HCEC 1CT (cell line): ENCODE data around the gene TLCD3B.
"Not testable (repeated sequence)": the region's sequence is repeated elsewhere in the genome, so short reads cannot be mapped to it uniquely, and the experiment has no call there.

Source experiments
- DNase-seq: peaks from one replicate; pipeline ENCODE4 v3.0.0-alpha.2; 2017

Gene TLCD3B

DNA sequence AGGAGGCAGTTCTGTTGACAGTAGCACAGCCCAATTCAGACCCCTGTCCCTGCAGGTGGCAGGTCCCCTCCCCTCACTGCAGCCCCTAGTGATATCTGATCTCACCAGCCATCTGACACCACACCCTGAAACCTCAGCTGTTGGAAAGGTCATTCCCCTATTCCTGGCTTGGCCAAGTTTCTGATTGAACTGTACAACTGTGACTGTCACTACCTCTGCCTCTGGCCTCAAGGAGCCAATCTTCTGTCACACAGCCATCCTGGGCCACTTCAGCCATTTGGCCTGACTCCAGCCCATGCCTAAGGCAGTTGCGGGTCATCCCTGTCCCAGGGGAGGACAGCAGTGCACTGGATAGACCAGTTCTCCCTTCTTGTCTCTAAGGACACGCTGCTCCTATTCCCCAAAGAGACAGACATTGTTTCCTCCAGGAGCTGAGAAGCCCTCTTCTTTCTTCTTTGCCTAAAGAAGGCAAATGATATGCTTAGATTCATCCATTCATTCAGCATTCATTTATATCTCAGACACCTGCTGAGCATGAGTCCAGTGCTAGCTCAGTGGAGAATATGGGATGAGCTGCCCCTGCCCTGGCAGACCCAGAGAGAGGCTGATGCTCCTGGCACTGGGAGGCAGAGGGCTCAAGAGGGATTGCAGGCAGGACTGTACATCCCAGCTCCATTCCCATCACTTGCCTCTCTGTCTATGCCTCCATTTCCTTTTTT lies 29.9 kb upstream of the TLCD3B start:
- DNase-seq, result no peak

DNA sequence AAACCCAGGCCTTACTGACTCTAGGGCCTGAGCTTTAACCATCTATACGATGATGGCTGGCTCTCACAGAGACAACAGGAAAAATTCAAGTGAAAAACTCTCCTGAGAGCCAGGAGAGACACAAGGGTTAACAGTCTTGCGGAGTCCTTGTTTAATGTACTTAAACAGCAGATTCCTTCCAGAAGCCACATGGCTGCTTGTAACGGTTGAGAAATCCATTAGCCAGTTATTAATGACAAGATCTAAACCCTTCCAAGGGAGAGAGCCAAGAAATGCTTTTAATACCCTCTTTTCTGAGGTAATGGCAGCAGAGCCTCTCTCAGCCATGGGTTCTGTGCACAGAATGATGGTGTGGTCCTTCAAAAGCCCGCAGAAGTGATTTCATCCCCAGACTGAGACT lies 29.3 kb upstream of the TLCD3B start:
- no peak for DNase-seq

DNA sequence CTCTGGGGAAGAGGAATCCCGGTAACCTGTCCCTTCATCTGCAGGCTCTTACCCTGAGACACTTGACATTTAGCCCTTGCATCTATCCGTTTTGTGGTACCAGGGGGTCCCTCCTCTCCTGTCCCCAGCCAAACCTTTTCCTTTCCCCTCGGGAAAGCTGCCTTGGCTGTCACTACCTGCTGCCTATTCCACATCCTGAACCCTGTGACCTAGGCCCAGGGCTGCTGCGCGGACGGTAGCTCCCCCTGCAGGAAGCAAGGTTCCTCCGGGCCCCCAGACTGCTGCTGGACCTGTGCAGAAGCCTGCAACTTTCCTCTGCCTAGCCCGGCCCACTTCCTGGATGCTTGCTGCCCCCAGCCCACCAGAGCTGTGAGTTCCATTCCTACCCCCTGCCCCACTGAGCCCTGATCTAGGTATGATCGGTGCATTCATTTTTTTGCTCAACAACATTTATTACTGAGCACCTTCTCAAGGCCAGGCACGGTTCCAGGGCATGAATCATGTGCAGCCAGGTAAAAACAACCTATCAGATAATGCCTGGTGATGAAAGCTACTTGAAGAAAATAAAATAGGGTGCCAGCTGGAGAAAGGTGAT lies 24.0 kb upstream of the TLCD3B start:
- no peak for DNase-seq

DNA sequence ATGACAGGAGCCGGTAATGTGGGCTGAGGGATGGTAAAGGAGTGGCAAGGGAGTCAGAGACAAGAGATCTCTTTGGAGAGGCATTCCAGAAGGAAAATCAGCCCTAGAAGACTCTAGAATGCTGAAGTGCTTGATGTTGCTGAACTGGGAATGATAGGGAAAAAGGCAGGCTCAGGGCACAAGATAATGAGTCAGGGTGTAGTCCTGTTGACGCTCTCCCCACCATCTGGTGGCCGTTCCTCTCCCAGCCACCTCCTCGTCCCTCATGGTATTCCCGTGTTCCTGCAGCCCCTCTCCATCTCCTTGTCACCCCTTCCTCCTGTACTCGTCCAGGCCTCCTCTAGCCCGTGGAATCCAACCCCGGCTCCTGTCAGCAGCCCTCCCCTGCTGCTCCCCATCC lies 23.4 kb upstream of the TLCD3B start:
- no peak for DNase-seq

DNA sequence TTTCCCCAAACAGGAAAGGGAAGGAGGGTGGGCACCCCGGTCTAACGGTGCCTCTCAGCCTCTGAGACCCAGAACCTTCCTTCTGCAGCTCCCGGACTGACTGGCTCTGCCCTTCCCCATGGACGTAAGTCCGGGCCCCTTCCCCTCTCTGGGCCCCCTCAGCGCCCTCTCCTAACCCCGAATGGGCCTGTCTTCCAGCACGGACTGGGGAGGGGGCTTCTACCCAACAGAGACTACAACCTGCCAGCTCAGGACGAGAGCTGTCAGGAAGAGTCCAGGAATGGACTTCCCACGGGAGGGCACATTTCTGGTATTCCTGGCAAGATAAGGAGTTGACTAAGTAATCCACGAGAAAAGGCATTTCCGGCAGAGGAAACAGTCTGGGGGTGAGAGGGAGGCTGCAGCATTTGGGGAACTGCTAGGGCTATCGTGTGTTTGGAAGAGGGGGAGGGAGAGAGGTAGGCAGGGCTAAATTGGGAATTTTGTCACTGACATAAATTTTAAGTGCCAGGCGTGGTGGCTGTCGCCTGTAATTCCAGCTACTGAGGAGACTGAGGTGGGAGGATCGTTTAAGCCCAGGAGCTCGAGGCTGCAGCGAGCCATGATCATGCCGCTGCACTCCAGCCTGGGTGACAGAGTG lies 22.4 kb upstream of the TLCD3B start:
- DNase-seq, result peak; percentile 57

DNA sequence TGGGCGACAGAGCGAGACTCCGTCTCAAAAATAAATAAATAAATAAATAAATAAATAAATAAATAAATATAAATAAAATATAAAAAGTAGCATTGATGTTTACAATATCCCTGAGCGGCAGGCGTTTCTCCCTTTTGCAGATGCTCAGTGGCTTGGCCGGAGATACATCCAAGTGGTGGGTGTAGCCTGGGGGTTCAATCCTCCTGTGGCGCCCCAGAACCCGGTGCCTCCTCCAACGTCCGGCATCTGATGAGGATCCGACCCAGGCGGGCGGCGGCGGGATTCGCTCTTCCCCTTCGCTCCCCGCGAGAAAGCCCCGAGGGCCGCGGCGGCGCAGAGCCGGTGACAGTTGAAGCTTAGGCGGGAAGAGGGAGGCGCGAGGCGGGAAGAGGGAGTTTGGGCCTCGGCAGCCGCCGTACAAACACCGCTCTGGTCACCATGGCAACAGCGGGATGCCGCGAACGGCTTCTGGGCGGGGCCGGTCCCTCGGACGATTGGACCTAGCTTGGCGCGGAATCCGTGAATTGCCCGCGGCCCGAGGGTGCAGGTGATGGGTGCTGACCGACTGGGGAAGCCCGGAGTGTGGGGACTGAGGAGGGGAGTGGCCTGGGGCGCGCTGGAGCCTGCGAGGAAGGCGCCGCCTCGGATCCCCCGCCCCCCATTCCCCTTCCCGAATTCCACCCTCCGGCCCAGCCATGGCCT lies 21.8 kb upstream of the TLCD3B start:
- peak; percentile 90 for DNase-seq

DNA sequence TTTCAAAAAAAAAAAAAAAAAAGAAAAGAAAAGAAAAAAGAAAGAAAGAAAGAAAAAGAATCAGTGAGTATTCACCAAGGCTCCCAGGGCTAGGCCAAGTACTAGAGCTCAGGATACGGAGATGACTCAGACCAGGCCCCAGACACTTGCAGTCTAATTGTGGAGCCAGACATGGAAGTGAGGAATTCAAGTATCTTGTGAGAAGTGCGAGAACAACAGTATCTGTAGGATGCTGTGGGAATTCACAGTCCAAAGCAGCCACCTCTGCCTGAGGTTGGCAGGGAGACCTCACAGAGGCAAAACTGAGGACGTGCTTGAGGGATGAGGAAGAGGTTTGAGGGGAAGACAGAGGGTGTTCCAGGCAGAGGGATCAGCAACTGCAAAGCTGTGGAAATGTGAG lies 20.4 kb upstream of the TLCD3B start:
- DNase-seq, result peak; percentile 54

DNA sequence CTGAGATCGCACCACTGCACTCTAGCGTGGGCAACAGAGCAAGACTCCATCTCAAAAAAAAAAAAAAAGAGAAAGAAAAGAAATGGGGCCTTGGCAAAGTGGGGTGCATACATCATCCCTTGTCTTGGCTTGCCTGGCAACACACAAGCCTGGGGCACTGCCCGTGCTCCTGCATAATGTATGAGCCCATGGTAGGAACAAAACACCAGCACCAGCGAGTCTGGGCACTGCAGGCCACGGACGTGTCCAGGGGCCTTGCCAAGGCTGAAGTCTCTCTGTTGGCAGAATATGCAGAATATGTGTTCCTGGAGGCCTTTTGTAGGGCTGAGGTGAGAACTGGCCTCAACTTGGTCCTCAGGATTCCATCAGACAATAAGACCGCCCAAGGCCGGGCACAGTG lies 18.8 kb upstream of the TLCD3B start:
- no peak for DNase-seq

DNA sequence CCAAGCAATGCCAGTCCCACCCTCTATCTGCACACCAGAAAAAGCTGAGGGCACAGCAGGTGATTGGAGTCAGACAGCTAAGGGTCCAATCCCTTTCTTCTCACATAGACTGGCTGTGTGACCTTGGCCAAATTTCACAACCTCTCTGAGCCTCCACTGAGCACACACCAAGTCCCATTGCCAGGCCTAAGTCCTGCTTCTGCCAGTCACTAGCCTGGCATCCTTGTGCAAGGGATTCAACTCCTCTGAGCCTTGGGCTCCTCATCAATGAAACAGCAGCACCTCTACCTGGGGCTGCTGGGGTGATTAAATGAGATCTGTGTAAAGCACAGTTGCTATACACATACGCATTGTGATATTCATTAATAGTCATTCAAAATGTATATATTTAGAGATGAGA lies 15.5 kb upstream of the TLCD3B start:
- no peak for DNase-seq

DNA sequence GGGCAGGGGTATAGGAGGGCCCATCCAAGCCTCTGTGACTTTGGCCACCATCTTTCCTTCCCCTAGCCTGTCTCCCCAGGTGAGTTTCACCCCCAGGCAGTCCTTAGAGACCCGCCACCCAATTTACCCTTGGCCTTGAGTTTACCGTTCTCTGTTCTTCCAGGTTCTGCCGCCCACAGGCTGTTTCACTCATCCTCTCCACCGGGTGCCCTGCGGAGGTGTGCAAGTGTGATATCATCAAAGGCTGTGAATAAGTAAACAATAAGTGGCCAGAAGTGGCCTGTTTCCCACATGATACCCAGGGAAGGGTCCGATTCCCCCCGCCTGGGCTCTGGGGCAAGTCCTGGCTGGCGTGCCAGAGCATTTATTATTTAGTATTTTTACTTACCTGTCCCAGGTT lies 15.1 kb upstream of the TLCD3B start:
- DNase-seq, result no peak

DNA sequence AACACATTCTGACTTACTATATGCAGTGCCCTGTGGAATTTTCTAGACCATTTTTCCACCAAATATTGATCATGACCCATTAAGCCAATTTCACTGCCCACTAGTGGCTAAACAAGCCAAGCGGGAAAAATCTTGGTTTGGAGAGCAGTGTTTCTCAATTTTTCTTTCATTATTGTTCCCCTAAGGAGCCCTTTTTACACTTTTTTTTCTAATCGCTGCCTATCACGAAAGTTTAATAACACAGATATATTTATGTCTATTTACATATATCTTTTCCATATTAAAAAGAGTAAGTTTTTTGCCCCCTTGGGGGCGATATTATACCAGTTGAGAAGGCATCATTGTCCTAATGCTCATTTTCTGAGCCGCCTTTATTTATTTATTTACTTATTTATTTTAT lies 10.8 kb upstream of the TLCD3B start:
- DNase-seq, result peak; percentile 40

DNA sequence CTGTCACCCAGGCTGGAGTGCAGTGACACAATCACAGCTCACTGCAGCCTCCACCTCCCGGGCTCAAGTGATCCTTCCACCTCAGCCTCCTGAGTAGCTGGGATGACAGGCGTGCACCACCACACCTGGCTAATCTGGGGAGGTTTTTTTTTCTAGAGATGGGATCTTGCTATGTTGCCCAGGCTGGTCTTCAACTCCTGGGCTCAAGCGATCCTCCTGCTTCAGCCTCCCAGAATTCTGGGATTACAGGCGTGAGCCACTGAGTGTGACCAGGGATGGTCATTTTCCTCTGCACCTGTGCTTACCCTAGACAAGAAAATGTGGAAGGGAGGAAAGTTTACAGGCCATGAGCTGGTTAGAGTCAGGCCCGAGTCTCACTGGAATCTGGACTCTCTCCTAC lies 9.6 kb upstream of the TLCD3B start:
- not testable (repeated sequence) for DNase-seq

DNA sequence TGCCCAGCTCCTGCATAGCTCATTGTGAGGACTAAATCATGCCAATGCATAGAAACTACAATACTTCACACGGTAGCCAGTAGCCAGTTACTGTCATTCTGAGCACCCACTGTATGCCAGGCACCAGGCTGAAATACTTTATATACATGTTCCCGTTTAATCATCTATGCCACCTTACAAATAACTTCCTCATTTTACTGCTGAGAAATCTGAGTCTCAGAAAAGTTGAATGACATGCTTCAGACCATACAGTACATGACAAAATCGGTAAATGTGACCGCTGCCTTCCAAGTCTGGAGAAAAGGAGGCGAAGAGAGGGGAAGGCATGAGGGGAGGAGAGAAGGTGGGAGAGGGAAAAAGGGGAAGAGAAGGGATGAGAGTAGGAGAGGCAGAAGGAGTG lies 9.2 kb upstream of the TLCD3B start:
- no peak for DNase-seq

DNA sequence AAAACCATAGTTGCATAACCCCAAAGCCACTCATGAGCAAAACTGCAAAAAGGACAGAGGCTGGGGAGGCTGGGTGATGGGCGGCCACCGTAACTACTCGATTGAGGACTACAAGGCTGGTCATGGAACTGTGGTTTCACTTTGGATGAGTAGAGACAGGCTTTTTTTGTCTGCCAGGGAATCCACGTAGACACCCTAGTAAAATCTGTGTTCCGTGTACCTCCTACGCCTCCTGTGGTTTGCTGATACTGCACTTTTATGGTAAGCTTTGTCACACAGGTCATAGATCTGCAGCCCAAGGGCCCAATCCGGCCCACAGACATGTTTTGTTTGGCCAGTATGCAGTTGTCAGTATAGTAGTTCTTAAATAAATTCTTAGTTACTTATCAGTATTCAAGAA lies 2.2 kb upstream of the TLCD3B start:
- DNase-seq, result no peak

DNA sequence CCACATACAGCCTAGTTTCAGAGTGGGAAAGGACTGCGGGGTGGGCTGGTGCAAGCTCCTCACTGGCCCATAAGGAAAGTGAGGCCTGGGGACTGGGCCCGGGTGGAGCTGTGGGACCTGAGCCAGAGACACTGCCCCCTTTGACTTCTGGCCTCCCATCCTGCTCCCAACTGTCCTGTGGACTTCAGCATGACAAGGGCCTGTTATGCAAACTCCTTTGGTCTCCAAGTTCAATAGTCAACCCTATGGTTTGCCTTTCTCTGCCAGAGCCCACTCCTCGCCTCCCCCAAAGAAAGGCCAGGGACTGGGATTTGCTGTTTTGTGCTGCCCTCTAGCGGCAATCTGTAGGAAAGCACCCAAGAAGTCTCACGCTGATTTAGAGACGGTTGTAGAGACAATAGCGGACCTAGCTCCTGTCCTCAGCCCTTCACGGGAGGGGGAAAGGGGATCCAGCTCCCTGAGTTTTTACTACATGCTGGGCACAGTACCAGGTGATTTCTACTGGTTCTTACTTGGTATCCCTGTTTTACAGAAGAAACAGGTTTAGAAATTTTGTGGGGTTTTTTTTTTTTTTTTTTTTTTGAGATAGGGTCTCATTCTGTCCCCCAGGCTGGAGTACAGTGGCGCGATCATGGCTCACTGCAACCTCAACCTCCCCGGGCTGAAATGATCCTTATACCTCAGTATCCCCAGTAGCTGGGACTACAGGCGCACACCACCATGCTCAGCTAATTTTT lies 1.2 kb upstream of the TLCD3B start:
- DNase-seq, result peak; percentile 47

DNA sequence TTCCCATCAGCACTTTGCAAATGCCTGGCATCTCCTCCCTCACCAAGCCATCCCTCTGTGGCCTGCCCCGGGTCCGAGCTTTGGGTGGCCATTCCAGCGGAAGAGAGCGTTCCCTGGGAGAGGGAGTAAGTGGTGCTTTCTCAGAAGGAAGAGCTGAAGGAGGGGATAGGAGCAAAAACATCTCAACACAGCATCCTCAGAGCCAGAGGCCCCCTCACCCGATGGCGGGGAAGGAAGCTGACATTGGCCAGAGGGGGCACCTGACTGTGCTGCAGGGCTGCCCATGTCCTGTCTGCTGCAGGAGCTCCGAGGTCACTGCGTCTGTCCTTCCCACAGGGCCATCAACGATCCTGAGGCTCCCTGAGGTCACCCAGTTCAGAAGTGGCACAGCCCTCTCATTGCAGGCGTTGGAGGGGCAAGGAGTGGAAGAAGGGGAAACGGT lies 427 bp upstream of the TLCD3B start:
- no peak for DNase-seq

DNA sequence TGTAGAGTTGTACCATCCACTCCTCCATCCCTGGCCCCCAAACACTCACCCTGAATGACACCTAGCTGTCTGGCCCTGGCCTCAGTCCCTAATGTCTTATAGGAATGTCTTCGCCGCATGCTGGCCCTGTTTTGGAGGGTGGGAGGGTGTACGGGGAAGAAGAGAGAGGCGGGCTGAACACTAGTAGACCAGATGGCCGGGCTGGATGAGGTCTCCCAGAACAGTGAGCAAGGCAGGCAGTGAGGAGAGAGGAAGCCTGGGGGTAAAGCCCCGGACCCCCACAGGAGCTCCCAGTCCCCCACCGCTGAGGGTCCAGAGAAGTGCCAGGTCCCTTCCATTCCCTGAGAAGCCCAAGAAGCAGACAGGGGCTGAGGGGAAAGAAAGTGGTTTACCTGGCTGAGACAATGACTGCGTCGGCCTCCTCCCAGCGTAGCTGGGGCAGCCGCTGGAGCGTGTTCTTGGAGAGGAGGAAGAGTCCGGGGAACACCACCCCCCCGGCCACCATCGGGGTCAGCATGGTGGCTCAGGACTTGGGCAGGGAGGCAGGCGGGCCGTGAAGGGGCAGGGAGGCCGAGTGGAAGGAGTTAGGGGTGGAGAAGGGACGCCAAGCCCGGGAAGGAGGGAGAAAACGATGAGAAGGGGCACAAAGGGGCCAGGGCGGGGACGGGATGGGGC lies 923 bp downstream of the TLCD3B start:
- no peak for DNase-seq

DNA sequence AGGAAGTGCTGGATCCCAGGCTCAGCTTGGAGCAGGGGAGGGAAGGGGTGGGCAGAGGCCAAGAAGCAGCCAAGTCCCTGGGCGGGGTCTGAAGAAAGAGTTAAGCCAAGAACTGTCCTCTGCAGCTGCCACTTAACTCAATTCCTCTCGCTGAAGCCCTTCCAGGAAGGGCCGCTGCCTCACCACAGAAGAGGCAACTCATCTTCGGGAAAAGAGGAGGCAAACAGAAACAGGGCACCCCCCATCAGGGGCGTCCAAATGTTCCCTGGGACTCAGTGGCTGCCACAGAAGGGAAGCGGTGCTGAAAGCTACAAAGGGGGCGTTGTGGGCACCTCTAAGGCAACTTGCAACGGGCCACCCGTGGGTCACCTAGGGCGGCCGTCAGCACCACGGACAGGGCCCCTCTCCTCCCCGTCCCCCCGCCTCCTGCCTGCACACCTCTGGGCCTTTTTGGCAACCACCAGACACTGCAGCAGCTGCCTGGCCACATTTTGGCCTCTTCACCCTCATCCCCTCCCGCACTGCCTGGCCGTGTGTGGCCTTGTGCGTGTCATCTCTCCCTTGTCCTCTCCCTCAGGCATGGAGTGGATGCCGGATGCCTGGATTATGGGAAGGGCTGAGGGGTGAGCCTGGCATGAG lies 2.5 kb downstream of the TLCD3B start:
- DNase-seq, result no peak

DNA sequence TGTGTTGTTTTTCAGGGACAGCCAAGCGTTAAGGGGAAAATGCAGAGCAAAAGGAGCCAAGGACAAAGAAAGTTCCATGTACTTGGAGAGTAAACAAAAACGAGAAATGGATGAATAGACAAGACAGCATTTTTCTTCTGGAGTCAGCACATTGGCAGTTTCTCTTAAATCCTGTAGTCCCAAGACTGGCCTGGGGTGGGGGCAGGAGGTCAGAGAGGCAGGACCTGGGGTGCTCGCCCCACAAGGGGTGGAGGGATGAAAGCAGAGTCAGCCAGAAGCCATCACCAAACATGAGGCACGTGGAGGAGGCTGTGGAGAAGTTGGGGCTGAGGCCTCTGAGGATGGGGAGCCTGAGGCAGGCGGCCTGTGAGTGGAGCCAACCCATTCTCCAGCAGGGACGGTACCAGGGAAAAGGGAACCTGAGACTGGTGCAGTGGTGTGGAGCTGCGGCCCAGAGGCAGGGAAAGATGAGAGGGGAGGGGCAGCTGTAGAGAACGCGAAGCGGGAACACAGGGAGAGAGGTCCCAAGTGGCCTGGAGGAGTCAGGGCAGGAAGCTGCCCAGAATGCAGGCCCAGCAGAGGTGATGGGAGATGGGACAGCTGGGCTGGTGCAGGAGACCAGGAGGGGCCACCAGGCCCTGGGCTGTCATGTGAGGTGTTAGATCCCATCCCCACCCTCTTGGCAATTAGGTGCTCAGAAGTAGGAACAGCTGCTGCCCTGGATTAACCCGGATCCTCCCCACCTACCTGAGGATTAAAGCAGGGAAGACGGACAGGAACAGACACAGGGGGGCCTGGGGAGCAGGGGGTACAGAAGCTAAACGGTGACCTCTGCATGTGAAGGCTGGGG lies 3.3 kb downstream of the TLCD3B start:
- no peak for DNase-seq

DNA sequence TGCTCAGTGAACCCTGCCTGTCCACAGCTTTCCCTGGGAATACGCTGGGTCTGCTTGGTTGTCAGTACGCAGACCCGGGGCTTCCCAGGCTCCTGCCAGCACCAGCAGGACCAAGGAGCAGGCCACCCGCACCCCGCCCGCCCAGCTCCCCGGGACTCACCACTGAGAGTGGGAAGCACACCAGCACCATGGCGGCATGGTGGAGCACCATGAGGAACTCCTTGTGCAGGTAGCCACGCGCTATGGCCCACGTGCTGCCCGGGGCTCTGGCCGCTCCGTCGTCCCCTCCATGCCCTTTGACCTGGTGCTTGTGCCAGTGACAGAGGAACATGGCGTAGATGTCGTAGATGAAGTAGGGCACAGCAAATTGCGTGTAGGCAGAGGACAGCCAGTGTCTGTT lies 4.6 kb downstream of the TLCD3B start:
- no peak for DNase-seq

DNA sequence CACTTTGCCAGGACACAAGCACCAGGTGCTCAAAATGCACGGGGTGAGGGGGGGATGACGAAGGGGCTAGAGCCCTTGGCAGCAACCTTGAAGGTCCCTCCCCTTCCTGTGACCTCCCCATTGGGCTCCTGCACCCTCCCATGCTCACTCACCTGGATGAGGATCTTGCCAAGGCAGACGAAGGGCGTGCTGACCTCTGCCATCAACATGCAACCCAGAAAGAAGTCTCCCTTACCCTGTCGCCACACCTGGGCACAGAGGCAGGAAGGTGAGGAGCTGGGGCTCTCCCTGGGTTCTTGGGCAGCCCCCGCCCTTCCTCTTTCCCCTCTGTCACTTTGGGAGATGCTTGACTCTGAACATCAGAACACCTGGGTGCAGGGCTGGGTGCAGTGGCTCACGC lies 5.5 kb downstream of the TLCD3B start:
- DNase-seq, result no peak
